CD4-positive, alpha-beta T cell treated with Interferon gamma for 1 hour (primary cell): ENCODE data around the gene RTN4.
"Not testable (repeated sequence)": the region's sequence is repeated elsewhere in the genome, so short reads cannot be mapped to it uniquely, and the experiment has no call there.

ENCODE experiments used
- DNase-seq: peaks from one replicate; pipeline ENCODE4 v3.0.0-alpha.2; 2020

RTN4 gene, protein sequence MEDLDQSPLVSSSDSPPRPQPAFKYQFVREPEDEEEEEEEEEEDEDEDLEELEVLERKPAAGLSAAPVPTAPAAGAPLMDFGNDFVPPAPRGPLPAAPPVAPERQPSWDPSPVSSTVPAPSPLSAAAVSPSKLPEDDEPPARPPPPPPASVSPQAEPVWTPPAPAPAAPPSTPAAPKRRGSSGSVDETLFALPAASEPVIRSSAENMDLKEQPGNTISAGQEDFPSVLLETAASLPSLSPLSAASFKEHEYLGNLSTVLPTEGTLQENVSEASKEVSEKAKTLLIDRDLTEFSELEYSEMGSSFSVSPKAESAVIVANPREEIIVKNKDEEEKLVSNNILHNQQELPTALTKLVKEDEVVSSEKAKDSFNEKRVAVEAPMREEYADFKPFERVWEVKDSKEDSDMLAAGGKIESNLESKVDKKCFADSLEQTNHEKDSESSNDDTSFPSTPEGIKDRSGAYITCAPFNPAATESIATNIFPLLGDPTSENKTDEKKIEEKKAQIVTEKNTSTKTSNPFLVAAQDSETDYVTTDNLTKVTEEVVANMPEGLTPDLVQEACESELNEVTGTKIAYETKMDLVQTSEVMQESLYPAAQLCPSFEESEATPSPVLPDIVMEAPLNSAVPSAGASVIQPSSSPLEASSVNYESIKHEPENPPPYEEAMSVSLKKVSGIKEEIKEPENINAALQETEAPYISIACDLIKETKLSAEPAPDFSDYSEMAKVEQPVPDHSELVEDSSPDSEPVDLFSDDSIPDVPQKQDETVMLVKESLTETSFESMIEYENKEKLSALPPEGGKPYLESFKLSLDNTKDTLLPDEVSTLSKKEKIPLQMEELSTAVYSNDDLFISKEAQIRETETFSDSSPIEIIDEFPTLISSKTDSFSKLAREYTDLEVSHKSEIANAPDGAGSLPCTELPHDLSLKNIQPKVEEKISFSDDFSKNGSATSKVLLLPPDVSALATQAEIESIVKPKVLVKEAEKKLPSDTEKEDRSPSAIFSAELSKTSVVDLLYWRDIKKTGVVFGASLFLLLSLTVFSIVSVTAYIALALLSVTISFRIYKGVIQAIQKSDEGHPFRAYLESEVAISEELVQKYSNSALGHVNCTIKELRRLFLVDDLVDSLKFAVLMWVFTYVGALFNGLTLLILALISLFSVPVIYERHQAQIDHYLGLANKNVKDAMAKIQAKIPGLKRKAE

DNA sequence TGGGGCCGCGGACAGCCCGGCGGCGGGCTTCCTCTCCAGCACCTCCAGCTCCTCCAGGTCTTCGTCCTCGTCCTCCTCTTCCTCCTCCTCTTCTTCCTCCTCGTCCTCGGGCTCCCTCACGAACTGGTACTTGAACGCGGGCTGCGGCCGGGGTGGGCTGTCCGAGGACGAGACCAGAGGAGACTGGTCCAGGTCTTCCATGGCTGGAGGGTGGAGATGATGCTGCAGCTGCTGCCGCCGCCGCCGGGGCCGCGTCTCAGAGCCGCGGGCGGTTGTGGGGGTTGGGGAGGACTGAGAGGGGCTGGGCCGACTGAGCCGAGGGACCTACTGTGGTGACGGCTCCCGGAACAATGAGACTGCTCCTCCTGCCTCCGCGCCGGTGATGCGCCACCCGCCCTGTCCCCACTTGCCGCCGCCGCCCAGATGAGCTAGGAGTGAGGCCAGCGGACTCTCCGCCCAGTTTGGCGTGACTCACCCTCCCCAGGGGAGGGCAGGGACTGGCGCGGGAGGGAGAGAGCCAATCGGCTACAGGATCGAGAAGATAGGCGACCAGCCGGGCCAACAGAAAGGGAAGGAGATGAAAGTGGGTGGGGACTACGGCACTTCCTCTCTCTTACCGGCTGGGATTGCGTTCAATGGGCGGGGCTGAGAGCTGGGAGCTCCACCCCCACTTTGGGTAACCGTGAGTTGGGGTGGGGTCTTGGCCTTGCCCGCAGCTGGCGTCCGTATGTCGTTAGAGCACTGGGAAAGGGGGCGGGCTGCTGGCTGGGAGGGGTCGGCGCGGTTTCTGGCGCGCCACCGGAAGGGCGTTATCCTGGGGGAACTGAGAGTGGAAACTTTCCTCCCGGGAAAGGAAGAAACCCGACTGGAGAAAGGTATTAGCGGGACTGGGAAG, at the start of gene RTN4:
Gene RTN4, minus strand, starts transcription at position 352 of the 895 bp plus-strand sequence. Its CDS starts 151 bp downstream, at position 201.
- DNase-seq: peak; percentile 99

DNA sequence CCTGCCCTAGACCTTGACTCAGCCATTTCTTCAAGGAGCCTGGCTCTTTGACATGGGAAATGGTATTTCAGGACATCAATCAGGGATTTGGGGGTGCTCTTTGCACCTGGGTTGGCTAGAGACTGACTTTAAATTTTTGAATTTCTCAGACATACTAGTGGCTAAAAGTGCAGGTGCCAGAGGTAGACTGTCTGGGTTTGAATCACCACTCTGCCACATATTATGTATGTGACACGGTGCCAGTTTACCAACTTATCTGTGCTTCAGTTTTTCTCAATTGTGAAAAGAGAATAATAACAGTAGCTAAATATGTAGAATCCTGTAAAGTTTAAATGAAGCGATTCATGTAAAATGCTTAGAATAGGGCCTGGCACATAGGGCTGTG, 49.2 kb upstream of the RTN4 start:
- DNase-seq: no peak

DNA sequence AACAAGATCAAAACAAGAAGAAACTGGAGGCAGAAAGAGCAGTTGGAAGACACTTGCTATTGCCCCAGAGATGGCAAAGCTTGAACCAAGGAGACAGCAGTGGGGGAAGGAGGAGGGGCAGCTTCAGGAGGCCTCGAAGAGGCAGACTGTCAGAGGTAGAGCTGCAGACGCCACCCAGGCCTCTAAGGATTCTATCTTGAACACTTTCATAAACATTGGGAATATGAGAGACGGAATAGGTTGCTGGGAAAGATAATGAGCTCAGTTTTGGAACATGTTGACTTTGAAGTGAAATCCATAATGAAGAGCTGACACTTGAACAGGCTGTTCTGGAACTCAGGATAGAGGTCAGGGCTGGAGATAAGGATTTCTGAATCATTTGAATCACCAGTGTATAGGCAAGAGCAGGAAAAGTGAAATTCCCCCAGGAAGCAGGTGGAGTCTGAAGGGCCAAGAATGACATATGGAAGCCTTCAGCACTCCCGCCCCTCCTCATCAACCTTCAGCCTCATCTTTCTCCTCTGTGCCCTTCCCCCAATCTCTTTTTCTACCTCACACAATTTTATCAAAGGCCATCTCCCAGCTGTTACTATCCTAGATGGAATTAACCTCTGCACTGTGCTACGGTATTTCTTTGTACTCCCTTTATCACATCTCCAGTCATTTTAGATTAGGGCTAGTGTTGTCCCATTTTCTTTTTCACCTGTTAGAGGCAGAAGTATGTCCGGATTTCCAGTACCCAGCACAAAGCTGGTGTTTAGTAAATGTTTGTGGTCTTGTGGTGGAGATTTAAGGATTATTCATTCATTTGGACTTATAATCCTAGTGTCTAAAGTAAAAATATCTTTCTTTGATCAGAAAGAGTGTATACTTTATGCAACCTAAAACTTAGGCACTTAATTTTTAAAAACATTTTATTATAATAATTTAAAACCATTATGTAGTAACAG, 47.5 kb upstream of the RTN4 start:
- DNase-seq: no peak

DNA sequence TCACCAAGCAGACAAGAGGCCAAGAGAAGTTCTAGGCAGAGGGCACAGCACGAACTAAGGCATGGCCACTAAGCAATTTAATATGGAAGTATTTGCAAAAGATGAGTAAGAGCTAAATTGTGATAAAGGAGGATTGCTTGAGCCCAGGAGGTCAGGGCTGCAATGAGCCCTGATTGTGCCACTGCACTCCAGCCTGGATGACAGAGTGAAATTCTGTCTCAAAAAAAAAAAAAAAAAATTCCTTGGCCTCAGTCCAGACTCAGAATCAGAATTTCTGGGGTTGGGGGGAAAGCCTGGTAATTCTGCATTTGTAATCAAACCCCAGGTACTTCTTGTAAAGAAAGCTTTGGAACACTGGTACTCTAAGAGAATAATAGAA, 46.8 kb upstream of the RTN4 start:
- DNase-seq: no peak

DNA sequence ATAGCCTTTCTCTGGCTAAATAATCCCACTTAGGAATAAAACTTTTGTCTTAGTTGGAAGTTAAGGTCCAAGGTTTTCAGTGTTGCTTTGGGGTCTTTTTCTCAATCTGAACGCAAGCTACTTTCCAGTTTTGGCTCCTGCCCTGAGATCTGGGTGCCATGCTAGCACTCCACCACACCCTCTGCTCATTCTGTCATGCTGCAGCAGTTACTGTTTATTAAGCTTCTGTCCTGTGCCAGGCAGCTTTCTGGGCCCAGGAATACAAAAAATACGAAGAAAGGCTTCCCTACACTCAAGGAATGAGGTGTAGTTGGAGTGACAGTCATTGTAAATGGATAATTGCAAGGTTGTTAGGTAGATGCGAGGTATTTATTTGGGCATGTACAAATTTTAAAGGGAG, 46.3 kb upstream of the RTN4 start:
- no peak for DNase-seq

DNA sequence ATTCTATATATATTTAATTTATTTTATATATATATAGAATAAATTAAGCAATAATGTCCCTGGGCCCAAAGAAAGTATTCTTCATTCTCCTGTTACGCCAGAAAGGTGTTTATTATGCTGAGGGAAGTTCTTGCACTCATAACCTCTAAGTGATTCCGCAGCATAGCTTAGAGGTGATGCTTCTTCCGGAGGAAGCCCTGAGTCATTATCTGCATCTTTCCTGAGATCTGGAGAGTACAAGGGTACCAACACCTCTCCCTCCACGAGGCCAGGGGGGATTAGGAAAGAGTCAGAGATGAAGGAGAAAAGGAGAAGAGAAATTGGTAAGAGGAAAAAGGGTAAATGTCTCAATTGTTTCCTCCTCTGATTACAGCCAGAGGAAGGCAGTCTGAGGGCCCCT, 43.1 kb upstream of the RTN4 start:
- DNase-seq: no peak

DNA sequence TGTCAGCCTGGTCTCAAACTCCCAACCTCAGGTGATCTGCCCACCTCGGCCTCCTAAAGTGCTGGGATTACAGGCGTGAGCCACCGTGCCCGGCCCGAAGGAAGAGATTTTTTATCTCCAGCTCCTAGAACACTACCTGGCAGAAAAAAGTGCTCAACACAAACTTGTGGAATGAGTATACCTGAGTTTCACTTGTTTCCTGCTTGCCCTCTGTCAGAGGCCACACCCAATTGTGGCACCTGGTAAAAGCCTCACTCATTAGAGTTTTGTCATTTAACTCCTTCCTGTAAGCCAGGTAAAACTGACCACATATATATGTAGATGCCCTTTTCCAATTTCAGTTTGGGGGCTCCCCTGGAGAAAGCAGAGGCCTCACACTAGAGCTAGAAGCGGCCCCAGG, 42.2 kb upstream of the RTN4 start:
- DNase-seq: no peak

DNA sequence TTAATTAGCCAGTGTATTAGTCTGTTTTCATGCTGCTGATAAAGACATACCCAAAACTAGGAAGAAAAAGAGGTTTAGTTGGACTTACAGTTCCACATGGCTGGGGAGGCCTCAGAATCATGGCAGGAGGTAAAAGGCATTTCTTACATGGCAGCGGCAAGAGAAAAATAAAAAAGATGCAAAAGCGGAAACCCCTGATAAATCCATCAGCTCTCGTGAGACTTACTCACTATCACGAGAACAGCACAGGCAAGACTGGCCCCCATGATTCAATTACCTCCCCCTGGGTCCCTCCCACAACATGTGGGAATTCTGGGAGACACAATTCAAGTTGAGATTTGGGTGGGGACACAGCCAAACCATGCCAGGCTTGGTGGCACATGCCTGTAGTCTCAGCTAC, 41.4 kb upstream of the RTN4 start:
- not testable (repeated sequence) for DNase-seq

DNA sequence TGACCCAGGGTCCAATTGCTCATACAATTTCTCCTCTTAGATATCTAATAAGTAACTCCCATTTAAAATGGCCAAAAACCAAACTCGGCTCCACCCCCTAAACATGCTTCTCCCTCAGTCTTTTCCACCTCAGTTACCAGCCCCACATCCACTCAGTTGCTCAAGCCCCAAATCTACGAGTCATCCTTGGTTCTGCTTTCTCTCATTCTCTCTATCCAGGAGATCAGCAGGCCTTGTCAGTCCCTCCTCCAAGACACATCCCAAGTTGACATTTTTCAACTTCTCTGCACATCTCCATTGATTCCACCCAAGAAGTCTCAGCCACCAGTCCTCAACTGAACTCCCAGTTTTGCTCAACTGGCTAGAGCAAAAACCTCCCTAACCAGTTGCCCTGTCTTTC, 40.5 kb upstream of the RTN4 start:
- no peak for DNase-seq

DNA sequence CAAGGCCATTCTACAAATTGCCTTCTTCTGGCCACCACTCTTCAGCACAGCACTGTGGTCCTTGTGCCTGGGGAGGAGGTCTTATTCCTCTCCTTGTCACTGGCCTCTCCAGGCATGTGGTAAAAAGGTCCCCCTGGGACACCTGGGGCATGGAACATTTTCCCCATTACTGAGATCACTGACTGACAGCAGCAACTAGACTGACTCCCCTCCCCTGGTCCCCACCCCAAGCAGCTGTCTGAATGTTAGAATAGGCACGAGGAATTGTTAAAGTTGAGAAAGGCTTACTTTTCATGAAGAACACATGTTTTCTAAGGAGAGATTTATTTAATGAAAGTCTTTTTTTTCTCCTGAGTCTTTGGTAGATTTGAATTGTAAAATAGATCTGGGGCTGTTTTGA, 39.5 kb upstream of the RTN4 start:
- DNase-seq: no peak

DNA sequence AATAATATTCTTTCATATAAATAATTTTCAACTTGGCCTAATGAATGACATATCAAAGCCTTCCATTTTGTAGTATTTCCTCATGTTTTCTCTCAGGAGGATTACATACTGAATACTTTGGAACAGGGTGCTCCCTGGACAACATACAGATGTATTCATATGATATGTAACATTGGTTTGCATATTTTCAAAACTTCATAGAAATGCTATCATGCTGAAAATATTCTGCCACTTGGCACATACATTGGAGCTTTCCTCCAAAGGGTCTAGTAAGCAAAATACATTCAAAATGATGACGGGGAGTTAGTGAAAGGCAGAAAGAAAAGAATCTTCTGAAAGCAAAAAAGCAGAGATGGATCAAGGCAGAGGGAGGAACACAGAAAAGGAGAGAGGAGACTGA, 38.1 kb upstream of the RTN4 start:
- no peak for DNase-seq

DNA sequence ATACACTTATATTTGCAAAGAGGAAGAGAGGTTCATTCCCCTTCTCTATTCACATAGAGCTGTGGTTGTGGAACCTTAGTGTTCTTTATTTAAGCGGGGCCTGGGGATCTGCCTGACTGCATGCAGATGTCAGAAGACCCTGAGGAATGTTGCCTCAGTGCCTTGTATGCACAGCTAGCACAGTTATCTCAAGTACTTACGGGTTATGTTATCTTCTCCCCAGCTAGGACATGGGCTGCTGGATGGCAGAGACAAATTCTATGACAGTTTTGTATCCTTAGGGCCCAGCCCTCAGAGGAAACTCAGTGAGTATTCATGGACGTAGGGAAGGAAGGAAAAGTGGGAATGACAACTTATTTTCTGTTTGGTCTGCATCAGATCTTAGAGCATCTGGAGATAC, 37.7 kb upstream of the RTN4 start:
- DNase-seq: no peak

DNA sequence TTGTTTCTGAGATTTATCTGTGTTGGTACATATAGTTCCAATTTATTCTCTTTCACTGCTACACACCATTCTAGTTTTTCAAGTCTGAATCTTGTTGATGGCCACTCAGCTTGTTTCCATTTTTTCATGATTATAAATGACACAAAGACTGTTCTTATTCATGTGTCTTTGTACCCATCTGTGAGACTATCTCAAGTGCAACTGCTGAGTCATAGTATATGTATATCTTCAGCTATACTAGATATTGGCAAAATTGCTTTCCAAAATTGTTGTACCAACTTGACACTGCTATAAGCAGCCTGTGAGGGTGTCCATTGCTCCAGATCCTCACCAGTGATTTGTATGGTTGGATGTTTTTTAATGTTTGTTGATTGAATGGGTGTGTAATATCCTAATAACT, 37.2 kb upstream of the RTN4 start:
- DNase-seq: no peak

DNA sequence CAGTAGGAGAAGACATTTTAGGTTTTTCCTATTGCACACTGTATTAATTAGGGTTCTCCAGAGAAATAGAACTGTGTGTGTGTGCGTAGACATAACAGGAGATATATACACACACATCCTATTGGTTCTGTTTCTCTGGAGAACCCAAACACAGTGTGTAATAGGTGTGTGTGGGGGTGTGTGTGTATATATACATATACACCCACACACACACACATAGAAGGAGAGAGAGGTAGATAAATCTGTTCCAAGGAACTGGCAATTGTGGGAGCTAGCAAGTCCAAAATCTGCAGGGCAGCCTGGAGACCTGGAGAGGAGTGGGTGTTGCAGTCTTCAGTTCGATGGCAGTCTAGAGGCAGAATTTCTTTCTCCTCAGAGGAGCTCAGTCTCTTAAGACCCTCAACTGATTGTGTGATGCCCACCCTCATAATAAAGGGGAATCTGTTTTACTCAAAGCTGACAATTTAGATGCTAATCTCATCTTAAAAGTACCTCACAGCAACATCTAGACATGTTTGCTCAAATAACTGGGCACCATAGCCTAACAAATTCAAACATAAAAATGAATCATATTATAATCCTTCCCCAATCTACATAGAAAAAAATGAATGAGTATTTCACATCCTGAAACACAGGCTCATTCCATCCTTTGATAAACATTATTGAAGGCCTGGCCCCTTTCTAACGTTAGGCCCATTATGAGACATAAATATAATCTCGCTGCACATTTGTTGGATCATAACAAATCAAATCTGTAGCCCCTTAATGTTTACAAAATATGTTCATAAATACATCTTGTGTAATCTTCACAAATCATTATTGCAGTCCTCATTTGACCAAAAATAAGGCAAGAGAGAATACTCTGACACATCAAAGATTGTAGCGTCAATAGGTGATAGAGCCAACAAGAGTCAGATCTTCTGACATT, 35.1 kb upstream of the RTN4 start:
- DNase-seq: no peak

DNA sequence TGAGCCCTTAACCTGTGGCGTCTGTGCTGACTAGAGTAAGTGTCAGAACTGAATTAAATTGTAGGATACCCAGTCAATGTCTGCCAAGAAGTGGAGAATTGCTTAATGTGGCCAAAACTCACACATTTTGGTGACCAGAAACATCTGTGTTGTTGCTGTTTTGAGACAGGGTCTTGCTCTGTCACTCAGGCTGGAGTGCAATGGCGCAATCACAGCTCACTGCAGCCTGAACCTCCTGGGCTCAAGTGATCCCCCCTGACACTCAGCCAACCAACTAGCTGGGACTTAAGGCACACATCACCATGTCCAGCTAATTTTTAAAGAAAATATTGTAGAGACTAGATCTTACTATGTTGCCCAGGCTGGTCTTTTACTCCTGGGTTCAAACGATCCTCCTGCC, 34.4 kb upstream of the RTN4 start:
- no peak for DNase-seq

DNA sequence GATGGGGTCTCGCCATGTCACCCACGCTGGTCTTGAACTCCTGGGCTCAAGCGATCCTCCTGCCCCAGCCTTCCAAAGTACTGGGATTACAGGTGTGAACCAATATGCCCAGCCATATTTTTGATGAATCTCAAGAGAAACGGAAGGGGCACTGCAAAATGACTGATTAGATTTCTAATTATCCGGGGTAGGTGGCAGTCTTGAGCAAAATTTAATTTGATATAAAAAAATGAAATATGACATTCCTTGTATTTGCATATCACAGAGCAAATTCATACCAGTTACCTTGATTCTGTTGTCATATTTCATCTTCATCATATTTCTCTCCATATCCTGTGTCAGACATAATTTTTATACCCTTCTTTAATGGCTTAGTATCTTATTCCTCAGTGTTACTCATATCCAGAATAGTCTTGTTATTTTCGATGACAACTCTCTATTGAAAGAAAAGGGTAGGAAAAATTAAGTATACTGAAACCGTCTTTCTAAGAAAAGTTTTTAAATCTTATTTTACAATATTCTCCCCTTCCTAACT, 30.0 kb upstream of the RTN4 start:
- no peak for DNase-seq

DNA sequence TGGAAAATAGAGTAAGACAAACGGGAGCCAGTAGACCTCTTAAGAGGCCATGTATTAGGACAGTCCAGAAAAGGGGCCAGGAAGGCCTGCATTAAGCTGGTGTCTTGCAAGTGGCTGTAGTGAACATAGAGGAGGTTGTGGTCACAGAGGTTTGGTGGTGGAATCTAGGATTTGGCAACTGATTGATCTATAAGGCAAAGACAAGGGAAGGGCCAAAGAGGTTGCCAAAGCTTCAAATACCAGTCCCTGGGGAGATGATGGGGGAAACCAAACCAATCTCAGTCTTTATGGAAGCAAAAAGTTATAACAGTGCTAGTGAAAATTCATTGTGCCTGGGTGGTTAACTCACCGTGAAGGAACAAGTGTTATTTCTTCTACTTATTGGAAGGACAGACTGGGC, 28.7 kb upstream of the RTN4 start:
- DNase-seq: no peak

DNA sequence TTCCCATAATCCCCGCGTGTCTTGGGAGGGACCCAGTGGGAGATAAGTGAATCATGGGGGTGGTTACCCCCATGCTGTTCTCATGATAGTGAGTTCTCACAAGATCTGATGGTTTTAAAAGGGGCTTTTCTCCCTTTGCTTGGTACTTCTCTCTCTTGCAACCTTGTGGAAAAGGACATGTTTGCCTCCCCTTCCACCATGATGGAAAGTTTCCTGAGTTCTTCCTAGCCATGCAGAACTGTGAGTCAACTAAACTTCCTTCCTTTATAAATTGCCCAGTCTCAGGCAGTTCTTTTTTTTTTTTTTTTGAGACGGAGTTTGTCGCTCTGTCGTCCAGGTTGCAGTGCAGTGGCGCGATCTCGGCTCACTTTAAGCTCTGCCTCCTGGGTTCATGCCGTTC, 26.5 kb upstream of the RTN4 start:
- DNase-seq: no peak

DNA sequence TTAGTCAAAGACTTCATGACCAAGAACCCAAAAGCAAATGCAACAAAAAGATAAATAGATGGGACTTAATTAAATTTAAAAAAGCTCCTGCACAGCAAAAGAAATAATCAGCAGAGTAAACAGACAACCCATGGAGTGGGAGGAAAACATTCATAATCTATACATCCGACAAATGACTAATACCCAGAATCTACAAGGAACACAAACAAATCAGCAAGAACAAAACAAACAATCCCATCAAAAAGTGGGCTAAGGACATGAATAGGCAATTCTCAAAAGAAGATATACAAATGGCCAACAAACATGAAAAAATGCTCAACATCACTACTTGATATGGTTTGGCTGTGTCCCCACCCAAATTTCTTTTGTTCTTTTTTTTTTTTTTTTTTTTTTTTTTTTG, 25.8 kb upstream of the RTN4 start:
- DNase-seq: not testable (repeated sequence)
